Activated CD4-positive, alpha-beta T cell treated with anti-CD3 and anti-CD28 coated beads, Interleukin-2, amount 10 ng/mL, durations not matched to agents 24 days and 14 days (primary cell): ENCODE data around the gene SIK2. TPM values are rescaled to one million over a fixed set of nuclear protein-coding genes. Genes with fewer than 3 reads are reported as not detected.
"Not testable (repeated sequence)": the region's sequence is repeated elsewhere in the genome, so short reads cannot be mapped to it uniquely, and the experiment has no call there.

Source experiments
- DNase-seq: peaks from one replicate; pipeline ENCODE4 v3.0.0; 2022
- H3K27ac Mint-ChIP-seq: one replicate; pipeline ENCODE4 v1.8.0; 2022; ENCODE audit warnings: mild to moderate bottlenecking, mixed read lengths
- H3K27me3 Mint-ChIP-seq: one replicate; pipeline ENCODE4 v1.8.0; 2022; ENCODE audit warnings: mixed read lengths
- H3K36me3 Mint-ChIP-seq: one replicate; pipeline ENCODE4 v1.8.0; 2022; ENCODE audit warnings: low read depth, mild to moderate bottlenecking, mixed read lengths
- H3K4me1 Mint-ChIP-seq: one replicate; pipeline ENCODE4 v1.8.0; 2021; ENCODE audit warnings: mixed read lengths
- H3K4me3 Mint-ChIP-seq: one replicate; pipeline ENCODE4 v1.8.0; 2022; ENCODE audit warnings: mild to moderate bottlenecking, moderate library complexity, mixed read lengths
- H3K9me3 Mint-ChIP-seq: one replicate; pipeline ENCODE4 v1.8.0; 2021; ENCODE audit warnings: mixed read lengths
- intact Hi-C: fragments of 100-400 bp; cut with micrococcal nuclease; formaldehyde crosslinking; loops from one replicate; pipeline ENCODE4 v1.15.1; 2023
- total RNA-seq: library from RNA; stranded (reverse); gene quantifications from 2 replicates; pipeline ENCODE4 v1.2.3, GENCODE V29; 2022

The SIK2 gene
- total RNA-seq, 1 donor from 2014 or later = 8.2 TPM

DNA sequence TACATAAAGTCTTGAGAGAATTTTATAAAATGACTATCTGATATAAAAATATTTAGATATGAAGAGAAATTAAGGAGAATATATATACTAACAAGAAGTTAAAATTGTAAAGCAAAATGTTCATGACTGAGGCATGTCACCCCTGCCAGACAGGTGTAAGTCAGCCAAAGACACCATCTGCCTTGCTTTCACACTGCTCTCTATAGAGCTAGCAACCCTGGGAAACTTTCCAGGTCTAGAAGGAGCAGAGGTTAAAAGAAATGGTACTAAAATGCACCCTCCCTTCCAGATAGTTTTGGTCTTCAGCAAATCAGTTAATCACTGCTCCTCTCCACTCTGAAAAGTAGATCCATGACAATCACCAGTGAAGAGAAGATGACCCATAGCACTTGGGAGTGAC is 147.4 kb downstream of the SIK2 start:
- intact Hi-C loops = no loop called here
- H3K27ac Mint-ChIP-seq = no peak overlapping the region
- no peak overlapping the region for H3K4me3 Mint-ChIP-seq
- H3K9me3 Mint-ChIP-seq = no peaks in the 10 kb centered on the region
- H3K36me3 Mint-ChIP-seq = peaks cover 55% of the 10 kb centered on the region
- DNase-seq = no peak
- no peaks in the 10 kb centered on the region for H3K4me1 Mint-ChIP-seq
- H3K27me3 Mint-ChIP-seq = no peaks in the 10 kb centered on the region

DNA sequence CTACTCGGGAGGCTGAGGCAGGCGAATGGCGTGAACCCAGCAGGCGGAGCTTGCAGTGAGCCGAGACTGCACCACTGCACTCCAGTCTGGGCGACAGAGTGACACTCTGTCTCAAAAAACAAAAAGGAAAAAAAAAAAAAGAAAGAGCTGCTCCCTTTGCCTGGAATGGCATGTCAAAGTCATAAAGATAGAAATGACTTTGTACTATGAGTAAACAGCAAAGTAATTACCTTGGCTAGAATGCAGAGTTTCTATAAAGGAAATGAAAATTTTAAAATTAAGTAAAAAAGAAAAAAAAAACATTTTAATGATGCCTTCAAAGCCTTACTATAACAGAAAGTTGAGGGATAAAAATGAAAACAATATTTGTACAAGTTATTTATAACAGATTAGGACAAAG is 153.8 kb downstream of the SIK2 start:
- Mint-ChIP-seq H3K4me1 (no peaks in the 10 kb centered on the region), H3K9me3 (no peaks in the 10 kb centered on the region), H3K36me3 (peaks cover 55% of the 10 kb centered on the region), H3K27ac (no peak overlapping the region), H3K27me3 (no peaks in the 10 kb centered on the region), H3K4me3 (no peak overlapping the region)
- intact Hi-C loops = no loop called here
- DNase-seq = no peak

DNA sequence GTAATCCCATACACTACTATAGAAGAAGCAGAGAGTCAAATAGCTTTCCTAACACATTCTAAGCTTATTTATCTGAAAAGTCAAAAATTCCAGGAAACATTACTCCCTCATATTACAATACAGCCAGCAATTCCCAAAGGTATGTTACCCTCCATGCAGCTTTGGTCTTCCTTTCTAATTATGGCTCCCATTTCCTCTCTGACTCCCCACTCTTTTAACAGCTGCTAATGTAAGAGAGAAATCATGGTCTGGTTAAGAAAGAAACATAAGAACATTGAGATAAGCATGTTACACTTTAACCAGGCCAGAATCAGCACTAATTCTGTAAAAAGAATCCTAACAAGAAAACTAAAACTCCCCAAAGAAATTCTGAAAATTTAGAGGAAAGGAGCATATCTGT is 157.1 kb downstream of the SIK2 start:
- no peaks in the 10 kb centered on the region for H3K9me3 Mint-ChIP-seq
- intact Hi-C loops = no loop called here
- peaks cover 18% of the 10 kb centered on the region for H3K4me1 Mint-ChIP-seq
- DNase-seq = no peak
- H3K36me3 Mint-ChIP-seq = peaks cover 67% of the 10 kb centered on the region
- H3K27me3 Mint-ChIP-seq = no peaks in the 10 kb centered on the region
- H3K27ac Mint-ChIP-seq = no peak overlapping the region
- no peak overlapping the region for H3K4me3 Mint-ChIP-seq

DNA sequence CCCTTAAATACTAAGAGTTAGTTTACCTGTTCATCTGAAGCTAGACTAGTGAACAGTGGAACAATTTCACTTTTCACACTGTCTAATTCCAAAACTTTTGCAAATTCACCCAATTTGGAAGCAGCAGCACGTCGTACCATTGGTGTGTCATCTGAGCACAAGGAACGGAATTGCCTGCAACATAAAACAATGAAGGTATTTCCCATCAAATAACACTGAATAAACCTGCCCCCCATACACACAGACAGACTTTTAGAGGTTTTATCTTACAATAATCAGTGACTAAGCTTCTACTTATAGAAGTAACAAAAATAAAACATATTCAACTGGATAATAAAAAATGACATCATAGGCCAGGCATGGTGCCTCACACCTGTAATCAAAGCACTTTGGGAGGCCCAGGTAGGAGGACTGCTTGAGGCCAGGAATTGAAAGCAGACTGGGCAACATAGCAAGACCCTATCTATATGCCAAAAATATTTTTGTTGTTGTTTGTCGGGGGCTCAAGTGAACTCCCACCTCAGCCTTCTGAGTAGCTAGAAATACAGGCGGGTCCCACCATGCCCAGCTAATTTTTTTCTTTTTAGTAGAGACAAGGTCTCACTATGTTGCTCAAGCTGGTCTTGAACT is 157.6 kb downstream of the SIK2 start:
- H3K36me3 Mint-ChIP-seq = peaks cover 69% of the 10 kb centered on the region
- no peaks in the 10 kb centered on the region for H3K27me3 Mint-ChIP-seq
- no peaks in the 10 kb centered on the region for H3K9me3 Mint-ChIP-seq
- H3K4me1 Mint-ChIP-seq = peaks cover 22% of the 10 kb centered on the region
- no peak overlapping the region for H3K27ac Mint-ChIP-seq
- H3K4me3 Mint-ChIP-seq = no peak overlapping the region
- intact Hi-C loops = no loop called here
- no peak for DNase-seq

DNA sequence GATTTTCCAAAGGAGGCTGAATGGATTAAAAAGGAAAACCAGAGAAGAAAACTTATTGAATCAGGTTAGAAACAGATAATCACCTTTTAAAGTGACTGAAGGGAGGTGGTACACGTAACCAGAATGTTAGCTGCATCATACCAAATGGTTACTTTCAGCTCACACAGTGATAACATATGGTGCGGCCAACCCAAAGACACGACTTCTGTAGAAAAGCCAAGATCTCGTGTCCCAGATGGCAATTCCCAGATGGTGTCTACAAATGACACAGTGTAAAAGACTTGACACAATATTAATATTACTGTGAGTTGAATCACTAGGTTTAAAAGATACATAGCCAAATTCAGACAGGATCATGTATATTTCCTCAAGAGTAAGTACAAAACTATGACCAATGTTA is 158.8 kb downstream of the SIK2 start:
- no peaks in the 10 kb centered on the region for H3K9me3 Mint-ChIP-seq
- H3K27me3 Mint-ChIP-seq = no peaks in the 10 kb centered on the region
- DNase-seq = no peak
- peaks cover 25% of the 10 kb centered on the region for H3K4me1 Mint-ChIP-seq
- no peak overlapping the region for H3K27ac Mint-ChIP-seq
- H3K36me3 Mint-ChIP-seq = peaks cover 73% of the 10 kb centered on the region
- intact Hi-C loops = no loop called here
- H3K4me3 Mint-ChIP-seq = no peak overlapping the region

DNA sequence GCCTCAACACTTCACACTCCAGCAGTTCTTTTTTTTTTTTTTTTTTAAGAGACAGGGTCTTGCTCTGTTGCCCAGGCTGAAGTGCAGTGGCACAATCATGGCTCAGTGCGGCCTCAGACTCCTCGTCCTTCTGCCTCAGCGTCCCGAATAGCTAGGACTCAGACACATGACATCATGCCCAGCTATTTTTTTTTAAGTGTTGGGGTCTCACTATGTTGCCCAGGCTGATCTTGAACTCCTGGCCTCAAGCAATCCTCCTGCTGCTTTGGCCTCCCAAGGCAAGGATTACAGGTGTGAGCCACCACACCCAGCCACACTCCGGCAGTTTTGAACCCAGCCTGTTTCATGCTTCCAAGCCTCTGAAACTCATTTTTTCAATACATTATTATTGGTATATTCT is 160.3 kb downstream of the SIK2 start:
- Mint-ChIP-seq H3K4me1 (peaks cover 31% of the 10 kb centered on the region), H3K4me3 (no peak overlapping the region), H3K9me3 (no peaks in the 10 kb centered on the region), H3K27me3 (no peaks in the 10 kb centered on the region), H3K27ac (no peak overlapping the region), H3K36me3 (peaks cover 62% of the 10 kb centered on the region)
- no peak for DNase-seq
- intact Hi-C loops = no loop called here

DNA sequence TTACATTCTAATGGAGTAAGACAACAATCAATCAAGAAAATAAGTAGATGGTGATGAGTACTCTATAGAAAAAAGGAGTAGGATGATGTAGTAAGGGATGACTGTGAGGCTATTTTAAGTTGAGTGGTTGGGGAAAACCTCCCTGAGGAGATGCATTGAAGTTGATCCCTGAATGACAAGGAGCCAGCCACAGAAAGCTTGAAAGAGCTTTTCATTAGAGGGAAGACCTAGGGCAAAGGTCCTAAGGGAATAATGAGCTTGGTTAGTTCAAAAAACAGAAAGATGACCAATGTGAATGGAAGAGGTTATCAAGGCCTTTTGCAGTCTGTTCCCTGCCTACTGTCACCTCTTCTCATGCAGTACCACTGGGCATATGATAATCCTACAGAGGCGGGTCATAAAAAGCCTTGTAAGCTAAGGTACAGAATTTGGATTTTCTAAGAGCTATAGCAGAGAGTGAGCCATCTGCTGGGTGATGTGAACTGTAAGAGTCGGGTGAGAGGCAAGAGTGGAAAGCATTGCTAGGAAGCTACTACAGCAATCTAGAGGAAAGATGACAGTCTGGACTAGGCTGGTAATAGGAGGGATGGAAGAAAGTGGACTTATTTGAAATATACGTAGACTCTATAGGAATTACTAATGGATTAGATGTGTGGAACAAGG is 160.9 kb downstream of the SIK2 start:
- no peak for DNase-seq
- Mint-ChIP-seq H3K4me1 (peaks cover 31% of the 10 kb centered on the region), H3K9me3 (no peaks in the 10 kb centered on the region), H3K36me3 (peaks cover 58% of the 10 kb centered on the region), H3K27ac (peak overlapping the region; percentile 1), H3K27me3 (no peaks in the 10 kb centered on the region), H3K4me3 (no peak overlapping the region)
- intact Hi-C loops = no loop called here

DNA sequence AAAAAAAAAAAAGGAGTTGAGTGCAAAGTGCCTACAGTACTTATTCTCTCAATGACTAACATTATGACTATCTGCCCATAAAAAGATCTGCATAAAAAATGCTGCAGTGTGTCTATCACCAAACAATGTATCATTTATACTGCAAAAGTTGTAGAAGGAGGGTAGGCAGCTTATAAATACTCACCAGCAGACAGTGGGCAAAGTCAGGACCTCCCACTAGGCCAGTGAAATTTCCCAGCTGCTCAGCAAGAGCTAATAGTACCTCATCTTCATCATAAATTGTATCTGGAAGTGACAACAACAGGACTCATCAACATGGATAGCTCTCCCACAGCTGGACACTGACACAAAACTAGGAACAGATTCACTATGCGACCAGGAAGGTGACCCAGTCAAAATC is 162.4 kb downstream of the SIK2 start:
- no peak overlapping the region for H3K27ac Mint-ChIP-seq
- DNase-seq = no peak
- no peaks in the 10 kb centered on the region for H3K9me3 Mint-ChIP-seq
- peak overlapping the region; percentile 85 for H3K4me3 Mint-ChIP-seq
- intact Hi-C loops = loop anchor here (5.0 kb wide), 2 partner anchors 113 to 308 kb away; partner anchors contain the start of genes CFAP68, FDXACB1, NKAPD1 and PIH1D2
- no peaks in the 10 kb centered on the region for H3K27me3 Mint-ChIP-seq
- H3K4me1 Mint-ChIP-seq = peaks cover 31% of the 10 kb centered on the region
- peaks cover 47% of the 10 kb centered on the region for H3K36me3 Mint-ChIP-seq

DNA sequence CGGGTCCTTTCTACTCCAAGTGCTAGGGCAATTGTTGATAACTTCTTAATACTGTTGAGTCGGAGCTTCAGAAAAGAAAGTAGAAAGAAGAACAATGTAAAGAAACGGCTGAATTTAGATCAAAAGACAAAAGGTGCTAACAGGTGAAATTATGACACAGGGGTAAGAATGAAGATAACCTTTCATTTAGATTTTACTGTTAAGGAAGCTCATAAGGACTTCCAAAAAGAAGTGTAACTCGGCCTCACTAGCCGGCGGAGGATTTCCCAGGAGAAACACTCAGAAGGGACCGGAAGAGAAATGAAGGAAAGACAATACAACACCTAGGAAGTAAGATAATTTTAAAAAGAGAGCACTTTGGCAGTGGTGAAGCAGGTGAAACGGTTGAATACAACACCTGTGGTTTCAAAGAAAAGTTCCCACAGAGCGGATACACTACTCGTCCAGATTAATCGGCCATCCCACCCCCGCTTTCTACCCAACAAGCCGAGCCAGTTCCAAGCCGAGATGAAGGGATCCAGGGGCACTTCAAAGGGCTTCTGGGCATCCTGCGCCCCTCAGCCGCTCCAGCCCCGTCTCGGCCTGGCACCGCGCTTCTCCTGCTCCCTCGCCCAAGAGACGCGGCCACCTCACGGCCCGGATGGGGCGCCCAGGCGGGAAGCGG is 163.2 kb downstream of the SIK2 start:
- no peaks in the 10 kb centered on the region for H3K27me3 Mint-ChIP-seq
- DNase-seq = no peak
- H3K9me3 Mint-ChIP-seq = no peaks in the 10 kb centered on the region
- H3K4me3 Mint-ChIP-seq = peak overlapping the region; percentile 85
- H3K4me1 Mint-ChIP-seq = peaks cover 31% of the 10 kb centered on the region
- intact Hi-C loops = loop anchor here (5.0 kb wide), 2 partner anchors 112 to 307 kb away; partner anchors contain the start of genes CFAP68, FDXACB1, NKAPD1 and PIH1D2
- peak overlapping the region; percentile 98 for H3K27ac Mint-ChIP-seq
- peaks cover 43% of the 10 kb centered on the region for H3K36me3 Mint-ChIP-seq

DNA sequence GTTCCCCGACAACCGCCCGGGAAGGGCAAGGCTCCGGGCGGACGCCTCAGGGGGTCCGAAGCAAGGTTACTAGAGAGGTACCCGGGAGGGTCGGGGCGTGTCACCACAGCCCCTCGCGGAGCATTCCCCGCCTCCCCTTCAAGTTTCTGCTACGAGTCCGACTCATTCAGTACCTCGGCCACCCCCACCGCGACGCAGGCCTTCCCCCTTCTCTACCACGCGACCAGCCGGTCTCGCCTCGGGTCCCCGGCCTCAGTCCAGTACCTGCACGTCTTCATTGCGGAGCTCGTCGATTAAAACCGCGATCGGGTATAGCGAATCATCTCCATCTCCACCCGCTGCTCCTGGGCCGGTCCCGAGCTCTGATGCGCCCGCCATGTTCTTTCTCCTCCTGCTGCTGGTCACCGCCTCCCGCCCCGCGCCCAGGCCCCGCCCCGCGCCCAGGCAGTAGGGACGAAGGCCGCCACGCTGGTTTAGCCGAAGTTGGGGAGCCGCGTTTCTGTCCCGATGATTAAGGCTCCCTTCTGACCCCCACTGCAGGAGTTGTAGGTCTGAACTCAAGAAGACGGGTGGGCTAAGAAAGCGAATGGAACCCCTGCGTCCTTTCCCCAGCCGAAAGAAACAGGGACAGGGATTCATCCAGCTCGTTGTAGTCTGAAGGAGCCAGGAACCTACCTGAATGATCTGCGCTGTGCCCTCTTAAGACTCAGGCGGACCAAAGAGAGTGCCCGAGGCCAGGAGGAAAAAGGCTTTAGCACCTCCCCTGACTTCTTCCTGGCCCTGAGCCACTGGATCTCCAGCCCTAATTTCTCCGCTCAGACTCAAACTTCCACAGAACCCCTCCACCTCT is 164.0 kb downstream of the SIK2 start, which contains the start of gene PPP2R1B:
PPP2R1B (minus strand) TSS at position 406 of the 850 bp plus-strand sequence; CDS start at position 378, 28 bp downstream.
- H3K4me1 Mint-ChIP-seq = peaks cover 31% of the 10 kb centered on the region
- intact Hi-C loops = loop anchor here (1.0 to 5.0 kb wide), 6 partner anchors 75 to 306 kb away; partner anchors contain the start of genes CFAP68, DLAT, FDXACB1 and NKAPD1
- peak within 1 kb of the TSS; percentile 85 for H3K4me3 Mint-ChIP-seq
- H3K27ac Mint-ChIP-seq = peak within 1 kb of the TSS; percentile 98
- peak; percentile 91 for DNase-seq
- no peaks in the 10 kb centered on the region for H3K27me3 Mint-ChIP-seq
- peaks cover 35% of the 10 kb centered on the region for H3K36me3 Mint-ChIP-seq
- H3K9me3 Mint-ChIP-seq = no peaks in the 10 kb centered on the region

DNA sequence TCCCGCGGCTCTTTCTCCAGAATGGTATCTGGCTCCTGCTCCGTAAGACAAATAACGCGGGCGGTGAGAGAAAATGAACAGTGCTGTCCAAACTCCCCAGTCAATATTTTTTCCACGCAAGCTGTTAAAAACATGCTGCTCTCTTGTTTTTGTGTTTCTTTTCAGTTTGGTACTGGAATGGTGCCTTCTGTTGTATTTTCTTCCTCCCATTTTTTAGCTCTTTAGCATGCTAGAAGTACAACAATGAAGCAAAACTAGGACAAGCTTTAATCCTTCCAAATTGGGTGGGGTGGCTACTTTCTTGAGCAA is 164.5 kb downstream of the SIK2 start:
- Mint-ChIP-seq H3K27ac (peak overlapping the region; percentile 98), H3K9me3 (no peaks in the 10 kb centered on the region), H3K4me3 (peak overlapping the region; percentile 85), H3K4me1 (peaks cover 31% of the 10 kb centered on the region), H3K36me3 (peaks cover 31% of the 10 kb centered on the region), H3K27me3 (no peaks in the 10 kb centered on the region)
- no peak for DNase-seq
- intact Hi-C loops = loop anchor here (1.0 to 5.0 kb wide), 7 partner anchors 11 to 306 kb away; partner anchors contain the start of genes CFAP68, DLAT, FDXACB1 and NKAPD1

DNA sequence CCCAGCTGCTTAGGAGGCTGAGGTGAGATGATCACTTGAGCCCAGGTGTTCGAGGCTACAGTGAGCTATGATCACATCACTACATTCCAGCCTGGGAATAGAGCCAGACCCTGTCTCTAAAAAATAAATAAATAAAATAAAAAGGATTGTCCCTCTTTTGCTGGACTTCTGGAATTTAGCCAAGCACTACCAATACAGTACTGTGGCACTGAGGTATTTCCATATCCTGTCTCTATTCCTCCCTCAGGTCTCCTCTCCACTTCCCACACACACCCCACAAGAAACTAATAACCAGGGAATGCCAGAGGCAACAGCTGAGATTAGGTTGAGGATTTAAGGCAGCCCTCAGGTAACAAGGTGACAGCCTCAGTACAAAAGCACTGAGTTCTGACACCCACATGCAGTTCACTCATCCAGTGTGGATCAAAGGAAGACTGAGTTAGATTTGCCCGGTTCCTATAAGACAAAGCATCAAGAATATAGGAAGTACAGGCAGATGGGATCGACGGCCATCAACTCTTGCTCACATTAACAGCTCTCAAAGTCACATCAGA is 168.4 kb downstream of the SIK2 start:
- H3K27me3 Mint-ChIP-seq = no peaks in the 10 kb centered on the region
- no peak overlapping the region for H3K27ac Mint-ChIP-seq
- no peak overlapping the region for H3K4me3 Mint-ChIP-seq
- no peak for DNase-seq
- H3K36me3 Mint-ChIP-seq = no peaks in the 10 kb centered on the region
- intact Hi-C loops = no loop called here
- H3K4me1 Mint-ChIP-seq = peaks cover 7% of the 10 kb centered on the region
- H3K9me3 Mint-ChIP-seq = no peaks in the 10 kb centered on the region

DNA sequence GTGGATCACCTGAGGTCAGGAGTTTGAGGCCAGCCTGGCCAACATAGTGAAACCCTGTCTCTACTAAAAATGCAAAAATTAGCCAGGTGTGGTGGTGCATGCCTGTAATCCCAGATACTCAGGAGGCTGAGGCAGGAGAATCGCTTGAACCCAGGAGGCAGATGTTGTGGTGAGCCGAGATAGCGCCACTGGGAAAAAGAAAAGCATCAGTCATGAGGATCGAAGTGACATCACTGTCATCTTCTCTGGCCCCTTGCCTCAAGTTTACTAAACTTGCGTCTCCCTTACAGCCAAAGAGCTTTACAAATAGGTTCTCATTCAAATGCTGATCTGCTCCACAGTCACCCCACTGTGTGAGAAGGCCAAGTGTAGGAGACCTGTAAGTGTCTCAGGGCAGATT is 169.0 kb downstream of the SIK2 start:
- H3K9me3 Mint-ChIP-seq, H3K4me3 Mint-ChIP-seq, H3K27me3 Mint-ChIP-seq, H3K27ac Mint-ChIP-seq, DNase-seq, H3K36me3 Mint-ChIP-seq, H3K4me1 Mint-ChIP-seq, intact Hi-C loops: not testable (repeated sequence)
